PFSK-1 (cell line): ENCODE results near the gene SIX3.

Experiments
- FOXP2 ChIP-seq: optimal IDR thresholded peaks from 2 replicates; pipeline ENCODE3; 2011; ENCODE audit warnings: borderline replicate concordance, control low read depth, inconsistent platforms; ENCODE audit not compliant: insufficient read depth; ENCODE audit errors: extremely low read length, extremely low read depth
- REST ChIP-seq, 2 experiments: IDR thresholded peaks; 2 replicates each; pipeline versions ENCODE4 v1.6.1 to v1.8.0; 2011 to 2012; ENCODE audit warnings: low read depth in 2 of 2, low read length in 2 of 2, control low read depth in 1 of 2, inconsistent platforms in 1 of 2, mild to moderate bottlenecking in 1 of 2, moderate library complexity in 1 of 2; ENCODE audit not compliant: insufficient read depth in 1 of 2
- SIN3A ChIP-seq: IDR thresholded peaks from 2 replicates; pipeline ENCODE4 v1.6.1; 2012; ENCODE audit warnings: mild to moderate bottlenecking, low read length, moderate library complexity, borderline replicate concordance; ENCODE audit not compliant: insufficient read depth
- TAF1 ChIP-seq: IDR thresholded peaks from 2 replicates; pipeline ENCODE4 v1.6.1; 2012; ENCODE audit warnings: low read length, control low read depth, borderline replicate concordance; ENCODE audit not compliant: insufficient read depth

- TF ChIP-seq TAF1 (no peak), SIN3A (no peak), REST (IDR thresholded peaks at IDR 0.05; ENCODE audit: insufficient read depth in 1 of 2, low read depth in 2 of 2, low read length in 2 of 2) (no peak), FOXP2 (no peak)
Observed at GRCh38 chr2:44934038-44934982, 7.2 kb upstream of the SIX3 start.
